HCT116 (cell line): ENCODE measurements around the gene NKG7. TPM values are rescaled to one million over a fixed set of nuclear protein-coding genes. Genes with fewer than 3 reads are reported as not detected.

ENCODE experiments used
- ATAC-seq: fragments of 200-7000 bp; cut with Tn5 transposase; 2 replicates; pipeline ENCODE4 v1.9.1; 2020; ENCODE audit warnings: mild to moderate bottlenecking, moderate library complexity
- BruUV-seq: library from RNA; stranded (reverse); fragments of 400-500 nt; replicated peaks from 2 replicates; lab custom pipeline; 2021; lab: Mats Ljungman, UMichigan
- CTCF ChIA-PET: fragments of 300-600 bp; sonication (Branson Sonifier 250); formaldehyde crosslinking; loops from one replicate; lab custom pipeline; 2021; ENCODE audit warnings: antibody characterized with exemption; lab: Charles Lee
- POLR2A ChIA-PET: fragments of 300-600, 350-600 bp; sonication (Branson Sonifier 250); formaldehyde crosslinking; loops from one replicate; lab custom pipeline; 2021; ENCODE audit warnings: antibody characterized with exemption; lab: Charles Lee
- RAD21 ChIA-PET, 2 experiments: fragments of 300-600 bp; sonication (Branson Sonifier 250); formaldehyde crosslinking; loops; one replicate each; lab custom pipeline; 2023; ENCODE audit warnings: low total read pairs in 2 of 2; ENCODE audit not compliant: uncharacterized antibody in 2 of 2, unreplicated experiment in 2 of 2, low non-redundant PET in 1 of 2; lab: Charles Lee
- DNase-seq: peaks from one replicate; pipeline ENCODE4 v3.0.0-alpha.2; 2010; ENCODE audit warnings: low read depth, low spot score
- H2AFZ ChIP-seq: fragments of 200-600 bp; shearing (Covaris generic), sonication (generic); 2 replicates; pipeline ENCODE4 v1.6.1; 2017; ENCODE audit warnings: low read depth, mixed run types, mixed read lengths, antibody characterized with exemption, low read length; ENCODE audit not compliant: poor library complexity, severe bottlenecking
- H3K27ac ChIP-seq: 2 replicates; pipeline ENCODE4 v1.5.1; 2012; ENCODE audit warnings: low read depth, low read length
- H3K27me3 ChIP-seq: fragments of 200-600 bp; sonication (generic); 2 replicates; pipeline ENCODE4 v1.6.1; 2016; ENCODE audit warnings: mixed run types, low read length, mixed read lengths; ENCODE audit not compliant: insufficient read depth
- H3K36me3 ChIP-seq, 2 experiments: fragments of 200-500 bp in 1 of 2; fragments of 200-600 bp in 1 of 2; sonication (Bioruptor generic) in 1 of 2; sonication (generic) in 1 of 2; 2 replicates each; pipeline versions ENCODE4 v1.5.1 to v1.6.1; 2014 to 2016; ENCODE audit warnings: low read length in 2 of 2, inconsistent platforms in 1 of 2, mixed read lengths in 1 of 2, mixed run types in 1 of 2; ENCODE audit not compliant: insufficient read depth in 2 of 2, control insufficient read depth in 1 of 2
- H3K4me1 ChIP-seq, 2 experiments: fragments of 200-600 bp in 1 of 2; sonication (generic) in 1 of 2; 2 replicates each; pipeline versions ENCODE4 v1.5.1 to v1.6.1; 2012 to 2017; ENCODE audit warnings: low read length in 2 of 2, inconsistent platforms in 1 of 2, mild to moderate bottlenecking in 1 of 2, mixed read lengths in 1 of 2, mixed run types in 1 of 2, moderate library complexity in 1 of 2; ENCODE audit not compliant: insufficient read depth in 2 of 2, control insufficient read depth in 1 of 2
- H3K4me2 ChIP-seq: fragments of 200-600 bp; sonication (generic); 2 replicates; pipeline ENCODE4 v1.6.1; 2017; ENCODE audit warnings: mixed run types, low read length, mixed read lengths
- H3K4me3 ChIP-seq, 2 experiments: fragments of 200-600 bp in 1 of 2; sonication (generic) in 1 of 2; replicated peaks in 1 of 2; 2 replicates each; pipeline ENCODE4 v1.5.1; 2011 to 2016; ENCODE audit warnings: low read length in 2 of 2, control low read depth in 1 of 2, low read depth in 1 of 2, mild to moderate bottlenecking in 1 of 2, mixed read lengths in 1 of 2, mixed run types in 1 of 2
- H3K79me2 ChIP-seq: fragments of 200-600 bp; sonication (generic); 2 replicates; pipeline ENCODE4 v1.6.1; 2017; ENCODE audit warnings: mild to moderate bottlenecking, mixed run types, low read length, moderate library complexity, mixed read lengths; ENCODE audit not compliant: insufficient read depth
- H3K9ac ChIP-seq: fragments of 200-600 bp; sonication (generic); 2 replicates; pipeline ENCODE4 v1.6.1; 2016; ENCODE audit warnings: low read length, mixed read lengths
- H3K9me2 ChIP-seq: fragments of 200-600 bp; sonication (generic), shearing (Covaris generic); 2 replicates; pipeline ENCODE4 v1.6.1; 2017; ENCODE audit warnings: mixed run types, mild to moderate bottlenecking, moderate library complexity; ENCODE audit not compliant: insufficient read depth
- H3K9me3 ChIP-seq, 2 experiments: fragments of 200-500 bp in 1 of 2; fragments of 200-600 bp in 1 of 2; sonication (Bioruptor generic) in 1 of 2; sonication (generic) in 1 of 2; 2 replicates each; pipeline ENCODE4 v1.6.1; 2014 to 2017; ENCODE audit warnings: low read length in 2 of 2, mixed read lengths in 2 of 2, inconsistent platforms in 1 of 2, low read depth in 1 of 2, mild to moderate bottlenecking in 1 of 2, mixed run types in 1 of 2, moderate library complexity in 1 of 2; ENCODE audit not compliant: control insufficient read depth in 1 of 2, insufficient read depth in 1 of 2
- H4K20me1 ChIP-seq: fragments of 200-600 bp; sonication (generic), shearing (Covaris generic); 2 replicates; pipeline ENCODE4 v1.6.1; 2017; ENCODE audit warnings: mixed run types, mild to moderate bottlenecking, moderate library complexity; ENCODE audit not compliant: insufficient read depth
- CEBPB ChIP-seq: IDR thresholded peaks from 2 replicates; pipeline ENCODE4 v1.6.1; 2012; ENCODE audit warnings: low read depth
- EGR1 ChIP-seq: IDR thresholded peaks from 2 replicates; pipeline ENCODE4 v1.6.1; 2012; ENCODE audit warnings: low read depth
- EZH2 ChIP-seq: fragments of 200-600 bp; sonication (generic); IDR thresholded peaks from 2 replicates; pipeline ENCODE4 v1.6.1; 2017; ENCODE audit warnings: antibody characterized with exemption, mixed run types
- EZH2phosphoT487 ChIP-seq: fragments of 200-600 bp; IDR thresholded peaks from 2 replicates; pipeline ENCODE4 v1.6.1; 2018; ENCODE audit warnings: antibody characterized with exemption, borderline replicate concordance
- FOSL1 ChIP-seq: IDR thresholded peaks from 2 replicates; pipeline ENCODE4 v1.6.1; 2012; ENCODE audit warnings: low read depth
- POLR2A ChIP-seq: IDR thresholded peaks from 2 replicates; pipeline ENCODE4 v1.7.0; 2011; ENCODE audit warnings: borderline replicate concordance; ENCODE audit not compliant: insufficient read depth, insufficient read length; ENCODE audit errors: extremely low read depth
- POLR2AphosphoS5 ChIP-seq: IDR thresholded peaks from 2 replicates; pipeline ENCODE4 v1.6.1; 2011; ENCODE audit warnings: mild to moderate bottlenecking, low read depth, low read length, moderate library complexity
- SIN3A ChIP-seq: IDR thresholded peaks from 2 replicates; pipeline ENCODE4 v1.6.1; 2012; ENCODE audit warnings: low read depth
- SP1 ChIP-seq: IDR thresholded peaks from 2 replicates; pipeline ENCODE4 v1.6.1; 2012; ENCODE audit warnings: low read depth
- SRF ChIP-seq: IDR thresholded peaks from 2 replicates; pipeline ENCODE4 v1.6.1; 2012; ENCODE audit warnings: low read depth
- TCF7L2 ChIP-seq: IDR thresholded peaks from 2 replicates; pipeline ENCODE4 v1.7.0; 2011; ENCODE audit warnings: borderline replicate concordance, inconsistent platforms; ENCODE audit not compliant: insufficient read depth, insufficient read length; ENCODE audit errors: extremely low read depth
- YY1 ChIP-seq: IDR thresholded peaks from 2 replicates; pipeline ENCODE4 v1.6.1; 2011; ENCODE audit warnings: low read length, low read depth, moderate library complexity, mild to moderate bottlenecking; ENCODE audit not compliant: insufficient replicate concordance; ENCODE audit errors: extremely low read depth
- ZFX ChIP-seq: fragments of 450-650 bp; IDR thresholded peaks from 2 replicates; pipeline ENCODE4 v1.6.1; 2017
- intact Hi-C: fragments of 100-400 bp; cut with micrococcal nuclease; formaldehyde crosslinking; loops from 2 replicates; pipeline ENCODE4 v1.10.0; 2022
- total RNA-seq: library from RNA; stranded (reverse); gene quantifications from one replicate; pipeline ENCODE4 v1.2.1, GENCODE V29; 2021; ENCODE audit not compliant: unreplicated experiment
- TF ChIP-seq, protein P1 (sequence below): IDR thresholded peaks from 2 replicates; pipeline ENCODE4 v1.6.1; 2012
- TF ChIP-seq, protein P2 (sequence below), 3 experiments: fragments of 200-600 bp in 1 of 3; sonication (generic) in 1 of 3; IDR thresholded peaks in 2 of 3; conservative IDR thresholded peaks in 1 of 3; 2 replicates each; pipeline ENCODE4 v1.5.1; 2012 to 2017; ENCODE audit warnings: low read depth in 2 of 3, low read length in 2 of 3, antibody characterized with exemption in 1 of 3, borderline replicate concordance in 1 of 3, control low read depth in 1 of 3, mild to moderate bottlenecking in 1 of 3, mixed read lengths in 1 of 3, mixed run types in 1 of 3, moderate library complexity in 1 of 3; ENCODE audit not compliant: insufficient read depth in 1 of 3

Gene NKG7
- total RNA-seq, 1 experiment from 2014 or later: not detected

- peak overlapping the region; percentile 78 to 94 for H3K4me3 ChIP-seq
- ChIA-PET CTCF (no interaction called here), RAD21 (interaction anchor here in 1 of 2 experiments (0.5 kb wide), 1 partner anchor 296 kb away, joined by 3 read pairs; no protein-coding TSS in a partner anchor), POLR2A (no interaction called here)
- no peak for ATAC-seq
- no peaks in the 10 kb centered on the region for H3K9me2 ChIP-seq
- peaks cover 38 to 60% of the 10 kb centered on the region in 2 experiments for H3K4me1 ChIP-seq
- intact Hi-C loops: no loop called here
- no peaks in the 10 kb centered on the region for H4K20me1 ChIP-seq
- H3K27ac ChIP-seq: peak overlapping the region; percentile 68
- no peaks in the 10 kb centered on the region for H3K27me3 ChIP-seq
- no peak overlapping the region for H2AFZ ChIP-seq
- no TSS peak for BruUV-seq
- H3K36me3 ChIP-seq: no peaks in the 10 kb centered on the region
- peak overlapping the region; percentile 96 for H3K9ac ChIP-seq
- H3K4me2 ChIP-seq: peak overlapping the region; percentile 88
- TF ChIP-seq YY1: no peak
- no peak for TF ChIP-seq EZH2
- TF ChIP-seq ZFX: no peak
- TF ChIP-seq SRF: no peak
- TF ChIP-seq, protein P1, sequence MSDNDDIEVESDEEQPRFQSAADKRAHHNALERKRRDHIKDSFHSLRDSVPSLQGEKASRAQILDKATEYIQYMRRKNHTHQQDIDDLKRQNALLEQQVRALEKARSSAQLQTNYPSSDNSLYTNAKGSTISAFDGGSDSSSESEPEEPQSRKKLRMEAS: no peak
- H3K9me3 ChIP-seq: no peaks in the 10 kb centered on the region
- H3K79me2 ChIP-seq: peaks cover 53% of the 10 kb centered on the region
- no peak for DNase-seq
These were observed 7.1 kb downstream of the NKG7 start for GRCh38 chr19:51365211-51365964.

GRCh38 chr19:51364200-51365106, 8.0 kb downstream of the NKG7 start:
- Histone ChIP-seq H3K4me2 (peak overlapping the region; percentile 30), H2AFZ (no peak overlapping the region), H4K20me1 (no peaks in the 10 kb centered on the region), H3K9ac (peak overlapping the region; percentile 53; the same call in 1 of the 2 replicates), H3K9me3 (no peaks in the 10 kb centered on the region), H3K27me3 (no peaks in the 10 kb centered on the region), H3K36me3 (no peaks in the 10 kb centered on the region), H3K79me2 (peaks cover 54% of the 10 kb centered on the region), H3K4me1 (peaks cover 42 to 67% of the 10 kb centered on the region in 2 experiments), H3K27ac (no peak overlapping the region; the same call in 1 of the 2 replicates), H3K9me2 (no peaks in the 10 kb centered on the region), H3K4me3 (no peak overlapping the region)
- intact Hi-C loops: no loop called here
- CTCF ChIA-PET: interaction anchor here (0.8 kb wide), 1 partner anchor 25 kb away, joined by 4 read pairs; no protein-coding TSS in a partner anchor
- BruUV-seq: no TSS peak
- POLR2A ChIA-PET: interaction anchor here (1.2 kb wide), 1 partner anchor 25 kb away, joined by 3 read pairs; no protein-coding TSS in a partner anchor
- DNase-seq: no peak
- no peak for ATAC-seq
- RAD21 ChIA-PET: interaction anchor here in 1 of 2 experiments (0.5 kb wide), 1 partner anchor 16 kb away, joined by 4 read pairs; no protein-coding TSS in a partner anchor
- no peak for TF ChIP-seq EZH2phosphoT487
- TF ChIP-seq YY1: no peak
- no peak for TF ChIP-seq CEBPB
- no peak for TF ChIP-seq TCF7L2
- TF ChIP-seq POLR2A: no peak
- no peak for TF ChIP-seq SIN3A
- no peak for TF ChIP-seq POLR2AphosphoS5
- TF ChIP-seq EZH2: no peak
- TF ChIP-seq EGR1: no peak
- TF ChIP-seq FOSL1: no peak
- no peak for TF ChIP-seq SP1
- TF ChIP-seq, protein P2, sequence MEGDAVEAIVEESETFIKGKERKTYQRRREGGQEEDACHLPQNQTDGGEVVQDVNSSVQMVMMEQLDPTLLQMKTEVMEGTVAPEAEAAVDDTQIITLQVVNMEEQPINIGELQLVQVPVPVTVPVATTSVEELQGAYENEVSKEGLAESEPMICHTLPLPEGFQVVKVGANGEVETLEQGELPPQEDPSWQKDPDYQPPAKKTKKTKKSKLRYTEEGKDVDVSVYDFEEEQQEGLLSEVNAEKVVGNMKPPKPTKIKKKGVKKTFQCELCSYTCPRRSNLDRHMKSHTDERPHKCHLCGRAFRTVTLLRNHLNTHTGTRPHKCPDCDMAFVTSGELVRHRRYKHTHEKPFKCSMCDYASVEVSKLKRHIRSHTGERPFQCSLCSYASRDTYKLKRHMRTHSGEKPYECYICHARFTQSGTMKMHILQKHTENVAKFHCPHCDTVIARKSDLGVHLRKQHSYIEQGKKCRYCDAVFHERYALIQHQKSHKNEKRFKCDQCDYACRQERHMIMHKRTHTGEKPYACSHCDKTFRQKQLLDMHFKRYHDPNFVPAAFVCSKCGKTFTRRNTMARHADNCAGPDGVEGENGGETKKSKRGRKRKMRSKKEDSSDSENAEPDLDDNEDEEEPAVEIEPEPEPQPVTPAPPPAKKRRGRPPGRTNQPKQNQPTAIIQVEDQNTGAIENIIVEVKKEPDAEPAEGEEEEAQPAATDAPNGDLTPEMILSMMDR (IDR thresholded peaks at IDR 0.05 in 2 of 3, conservative IDR thresholded peaks at IDR 0.05 in 1 of 3; ENCODE audit: borderline replicate concordance in 1 of 3, insufficient read depth in 1 of 3, low read depth in 2 of 3, low read length in 2 of 3): no peak
